Testis (tissue), 3 donors: Measurements from ENCODE around the gene C6orf141. TPM values are rescaled to one million over a fixed set of nuclear protein-coding genes. Genes with fewer than 3 reads are reported as not detected.
A peak's percentile ranks its signal among the peaks of the same experiment; 100 is the strongest.

Experiments
- DNase-seq: peaks from one replicate; pipeline ENCODE4 v3.0.0-alpha.2; 2019
- H3K27ac ChIP-seq, 2 donors: fragments of 200-600 bp; sonication (generic); one replicate each; pipeline ENCODE4 v1.5.1; 2019
- H3K27me3 ChIP-seq: fragments of 200-600 bp; sonication (generic); one replicate; pipeline ENCODE4 v1.5.1; 2019
- H3K36me3 ChIP-seq: fragments of 200-600 bp; sonication (generic); one replicate; pipeline ENCODE4 v1.5.1; 2017; ENCODE audit warnings: low read depth; ENCODE audit errors: missing control alignments
- H3K4me1 ChIP-seq: fragments of 200-600 bp; sonication (generic); one replicate; pipeline ENCODE4 v1.5.1; 2019
- H3K4me3 ChIP-seq, 2 donors: fragments of 200-600 bp; sonication (generic); one replicate each; pipeline ENCODE4 v1.5.1; 2017 to 2019
- H3K9me3 ChIP-seq: fragments of 200-600 bp; sonication (generic); one replicate; pipeline ENCODE4 v1.5.1; 2017
- POLR2A ChIP-seq: fragments of 450-650 bp; IDR thresholded peaks from one replicate; pipeline ENCODE4 v1.6.1; 2017; ENCODE audit warnings: antibody characterized with exemption, mild to moderate bottlenecking, moderate library complexity
- WGBS, 2 donors: methylation state at CpG; one replicate each; pipeline ENCODE4 v1.1.5; 2018; 5-methylcytosine and 5-hydroxymethylcytosine counted together
- intact Hi-C: fragments of 100-400 bp; cut with DNase I; formaldehyde crosslinking; loops from one replicate; pipeline ENCODE4 v1.15.1; 2023; ENCODE audit warnings: low total_unique reads
- polyA plus RNA-seq: library from polyadenylated mRNA; stranded (reverse); fragments of 350-450 nt; fragmentation: Illumina TruSeq; extraction: RNeasy Lipid Tissue Mini Kit (QIAGEN cat#74804); gene quantifications from one replicate; pipeline ENCODE4 v1.2.3, GENCODE V29; 2014; ENCODE audit warnings: low read depth, low replicate concordance; ENCODE audit not compliant: insufficient read depth
- total RNA-seq, 2 donors: library from RNA; depleted of rRNA; stranded (reverse); fragments of >200 nt; gene quantifications; one replicate each; pipeline ENCODE4 v1.2.3, GENCODE V29; 2016
- TF ChIP-seq, protein P1 (sequence below), 3 experiments: fragments of 450-650 bp in 2 of 3; fragments of 200-600 bp in 1 of 3; sonication (generic) in 1 of 3; IDR thresholded peaks; one replicate each; pipeline ENCODE4 v1.5.1; 2016 to 2019; ENCODE audit warnings: antibody characterized with exemption in 3 of 3, mild to moderate bottlenecking in 2 of 3, moderate library complexity in 1 of 3

Gene C6orf141
- total and polyA plus RNA-seq, 3 donors from 2014 or later = 11.3 to 58.4 (median 41.3) TPM

DNA sequence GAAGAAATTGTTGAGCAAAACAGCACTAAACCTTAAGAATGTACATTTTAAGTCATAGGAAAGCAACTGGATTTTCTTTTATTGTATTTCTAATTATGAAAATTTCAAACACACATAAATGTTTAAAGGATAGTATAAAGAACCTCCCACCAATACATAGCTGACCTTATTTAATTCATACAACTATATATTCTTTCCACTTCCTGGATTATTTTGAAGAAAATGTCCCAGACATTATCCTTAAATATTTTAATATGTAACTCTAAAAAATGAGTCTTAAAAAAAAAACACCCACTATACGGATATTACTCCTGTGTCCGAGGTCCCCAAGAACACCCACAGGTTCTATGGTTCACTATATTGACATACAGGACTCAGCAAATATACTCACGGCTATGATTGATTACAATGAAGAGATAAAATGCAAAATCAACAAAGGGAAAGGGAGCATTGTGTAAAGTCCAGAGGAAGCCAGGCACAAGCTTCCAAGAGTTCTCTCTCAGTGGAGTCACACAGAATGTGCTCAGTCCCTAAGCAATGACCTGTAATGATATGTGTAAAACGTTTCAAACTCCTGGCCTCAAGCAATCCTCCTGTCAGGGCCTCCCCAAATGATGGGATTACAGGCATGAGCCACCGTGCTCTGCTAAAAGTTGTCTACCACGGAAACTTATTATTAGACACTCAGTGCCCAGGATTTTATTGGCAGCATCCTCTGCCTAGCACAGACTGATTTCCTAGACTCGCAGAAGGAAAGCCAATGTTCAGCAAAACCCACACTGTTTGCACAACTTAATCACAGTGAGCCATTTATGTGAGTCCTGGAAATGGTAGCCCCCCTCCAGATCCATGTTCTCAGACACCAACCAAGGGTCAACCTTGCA lies 27.5 kb upstream of the C6orf141 start:
- H3K36me3 ChIP-seq = no peaks in the 10 kb centered on the region
- intact Hi-C loops = no loop called here
- no peak for TF ChIP-seq POLR2A
- TF ChIP-seq, protein P1, sequence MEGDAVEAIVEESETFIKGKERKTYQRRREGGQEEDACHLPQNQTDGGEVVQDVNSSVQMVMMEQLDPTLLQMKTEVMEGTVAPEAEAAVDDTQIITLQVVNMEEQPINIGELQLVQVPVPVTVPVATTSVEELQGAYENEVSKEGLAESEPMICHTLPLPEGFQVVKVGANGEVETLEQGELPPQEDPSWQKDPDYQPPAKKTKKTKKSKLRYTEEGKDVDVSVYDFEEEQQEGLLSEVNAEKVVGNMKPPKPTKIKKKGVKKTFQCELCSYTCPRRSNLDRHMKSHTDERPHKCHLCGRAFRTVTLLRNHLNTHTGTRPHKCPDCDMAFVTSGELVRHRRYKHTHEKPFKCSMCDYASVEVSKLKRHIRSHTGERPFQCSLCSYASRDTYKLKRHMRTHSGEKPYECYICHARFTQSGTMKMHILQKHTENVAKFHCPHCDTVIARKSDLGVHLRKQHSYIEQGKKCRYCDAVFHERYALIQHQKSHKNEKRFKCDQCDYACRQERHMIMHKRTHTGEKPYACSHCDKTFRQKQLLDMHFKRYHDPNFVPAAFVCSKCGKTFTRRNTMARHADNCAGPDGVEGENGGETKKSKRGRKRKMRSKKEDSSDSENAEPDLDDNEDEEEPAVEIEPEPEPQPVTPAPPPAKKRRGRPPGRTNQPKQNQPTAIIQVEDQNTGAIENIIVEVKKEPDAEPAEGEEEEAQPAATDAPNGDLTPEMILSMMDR (IDR thresholded peaks at IDR 0.05) = no peak
- 78 to 81% methylated on average over 7 of the region's 7 CpGs for WGBS, 2 donors
- no peak overlapping the region for H3K4me3 ChIP-seq
- no peaks in the 10 kb centered on the region for H3K27me3 ChIP-seq
- H3K4me1 ChIP-seq = no peaks in the 10 kb centered on the region
- H3K9me3 ChIP-seq = no peaks in the 10 kb centered on the region
- no peak for DNase-seq
- no peak overlapping the region for H3K27ac ChIP-seq

DNA sequence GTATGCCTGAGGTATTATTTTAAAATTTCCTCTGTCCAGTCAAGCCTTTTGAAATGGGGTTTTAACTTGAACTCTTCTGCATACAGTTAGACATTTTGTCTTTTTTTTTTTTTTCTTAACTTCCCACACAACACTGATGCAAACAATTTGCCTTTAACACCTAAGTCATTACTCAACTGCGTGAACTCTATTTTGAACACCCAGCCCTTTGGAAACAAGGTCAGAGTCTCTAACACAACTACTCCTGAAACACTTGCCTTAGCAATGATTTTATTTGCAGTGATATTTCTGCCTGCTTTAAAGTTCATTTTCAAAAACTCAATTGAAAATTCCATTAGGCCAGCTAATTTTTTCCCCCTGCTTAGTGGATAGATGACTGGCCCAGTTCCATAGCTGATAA lies 26.6 kb upstream of the C6orf141 start:
- intact Hi-C loops = no loop called here
- no peak overlapping the region for H3K4me3 ChIP-seq
- DNase-seq = no peak
- no peaks in the 10 kb centered on the region for H3K4me1 ChIP-seq
- H3K9me3 ChIP-seq = no peaks in the 10 kb centered on the region
- no peak overlapping the region for H3K27ac ChIP-seq
- TF ChIP-seq POLR2A = no peak
- TF ChIP-seq, protein P1 (IDR thresholded peaks at IDR 0.05) = no peak
- no peaks in the 10 kb centered on the region for H3K36me3 ChIP-seq
- 83 to 86% methylated on average over 1 of the region's 1 CpG for WGBS, 2 donors
- H3K27me3 ChIP-seq = no peaks in the 10 kb centered on the region

- Histone ChIP-seq H3K9me3 (no peaks in the 10 kb centered on the region), H3K4me1 (no peaks in the 10 kb centered on the region), H3K36me3 (no peaks in the 10 kb centered on the region), H3K4me3 (no peak overlapping the region), H3K27me3 (no peaks in the 10 kb centered on the region), H3K27ac (no peak overlapping the region)
- TF ChIP-seq, protein P1 (IDR thresholded peaks at IDR 0.05) = no peak
- TF ChIP-seq POLR2A = no peak
- no peak for DNase-seq
- intact Hi-C loops = no loop called here
- WGBS, 2 donors = 85 to 89% methylated on average over 7 of the region's 7 CpGs
Observed at GRCh38 chr6:49524541-49524940, 25.9 kb upstream of the C6orf141 start.

- intact Hi-C loops = no loop called here
- 53 to 59% methylated on average over 12 of the region's 12 CpGs for WGBS, 2 donors
- DNase-seq = no peak
Observed at GRCh38 chr6:49526598-49526997, 23.9 kb upstream of the C6orf141 start.

More at GRCh38 chr6:49526598-49526997, 23.9 kb upstream of the C6orf141 start:
- no peak for TF ChIP-seq POLR2A
- TF ChIP-seq, protein P1 (IDR thresholded peaks at IDR 0.05) = no peak
- H3K4me3 ChIP-seq = peak overlapping the region in 1 of 2 donors; percentile 29
- no peak overlapping the region for H3K27ac ChIP-seq
- no peaks in the 10 kb centered on the region for H3K27me3 ChIP-seq
- no peaks in the 10 kb centered on the region for H3K9me3 ChIP-seq
- no peaks in the 10 kb centered on the region for H3K4me1 ChIP-seq
- H3K36me3 ChIP-seq = no peaks in the 10 kb centered on the region
